HEK293 (cell line): ENCODE data around the gene SH3BP5.

Source experiments
- CTCF ChIA-PET: fragments of 350-600 bp; formaldehyde crosslinking; extraction: SDS; loops from one replicate; lab custom pipeline; 2021; ENCODE audit warnings: antibody characterized with exemption; lab: Yijun Ruan, JAX
- POLR2A ChIA-PET: fragments of 300-600 bp; formaldehyde crosslinking; extraction: SDS; loops from one replicate; lab custom pipeline; 2020; ENCODE audit warnings: antibody characterized with exemption, inconsistent platforms; lab: Yijun Ruan, JAX
- H3K27ac ChIP-seq: fragments of 200-500 bp; sonication (Bioruptor generic); 2 replicates; pipeline ENCODE4 v1.5.1; 2014; ENCODE audit warnings: low read depth, low read length, control low read depth, inconsistent platforms; ENCODE audit errors: extremely low read depth
- H3K36me3 ChIP-seq, 2 experiments: fragments of 200-500 bp in 1 of 2; sonication (Bioruptor generic) in 1 of 2; 1 replicate in 1 of 2; 2 replicates in 1 of 2; pipeline ENCODE4 v1.5.1; 2014 to 2017; ENCODE audit warnings: inconsistent platforms in 2 of 2, low read length in 2 of 2; ENCODE audit not compliant: control insufficient read depth in 2 of 2, insufficient read depth in 1 of 2
- H3K4me1 ChIP-seq: fragments of 200-500 bp; sonication (Bioruptor generic); 2 replicates; pipeline ENCODE4 v1.5.1; 2014; ENCODE audit warnings: mild to moderate bottlenecking, low read length, inconsistent platforms; ENCODE audit not compliant: control insufficient read depth, insufficient read depth
- H3K4me3 ChIP-seq: 2 replicates; pipeline ENCODE4 v1.5.1; 2011; ENCODE audit warnings: low read depth, mild to moderate bottlenecking, control low read depth, low read length, moderate library complexity
- H3K9me3 ChIP-seq: fragments of 200-500 bp; sonication (Bioruptor generic); 2 replicates; pipeline ENCODE4 v1.5.1; 2014; ENCODE audit warnings: low read depth, low read length, inconsistent platforms; ENCODE audit not compliant: control insufficient read depth, insufficient read depth
- BCL11B ChIP-seq: fragments of 450-650 bp; formaldehyde crosslinking; IDR thresholded peaks from 2 replicates; pipeline ENCODE4 v1.5.1; 2016; ENCODE audit warnings: low read depth, missing biosample characterization, missing genetic modification characterization
- GLIS1 ChIP-seq: fragments of 450-650 bp; formaldehyde crosslinking; IDR thresholded peaks from 2 replicates; pipeline ENCODE4 v1.5.1; 2016; ENCODE audit warnings: missing biosample characterization, missing genetic modification characterization
- KLF7 ChIP-seq: fragments of 450-650 bp; formaldehyde crosslinking; IDR thresholded peaks from 2 replicates; pipeline ENCODE4 v1.5.1; 2016; ENCODE audit warnings: missing biosample characterization, missing genetic modification characterization, borderline replicate concordance
- ZBTB1 ChIP-seq: fragments of 450-650 bp; formaldehyde crosslinking; IDR thresholded peaks from 2 replicates; pipeline ENCODE4 v1.5.1; 2016; ENCODE audit warnings: missing biosample characterization, missing genetic modification characterization
- ZBTB7A ChIP-seq: fragments of 450-650 bp; formaldehyde crosslinking; IDR thresholded peaks from 2 replicates; pipeline ENCODE4 v1.5.1; 2016; ENCODE audit warnings: low read depth, missing biosample characterization, missing genetic modification characterization
- ZNF132 ChIP-seq: fragments of 450-650 bp; formaldehyde crosslinking; IDR thresholded peaks from 2 replicates; pipeline ENCODE4 v1.5.1; 2017; ENCODE audit warnings: missing biosample characterization, missing genetic modification characterization, borderline replicate concordance
- ZNF560 ChIP-seq: fragments of 450-650 bp; formaldehyde crosslinking; IDR thresholded peaks from 2 replicates; pipeline ENCODE4 v1.5.1; 2017; ENCODE audit warnings: missing biosample characterization, missing genetic modification characterization, borderline replicate concordance
- ZNF629 ChIP-seq: fragments of 450-650 bp; formaldehyde crosslinking; IDR thresholded peaks from 2 replicates; pipeline ENCODE4 v1.5.1; 2017; ENCODE audit warnings: missing biosample characterization, missing genetic modification characterization
- TF ChIP-seq, protein P1 (sequence below): fragments of 450-650 bp; formaldehyde crosslinking; conservative IDR thresholded peaks from 2 replicates; pipeline ENCODE4 v1.5.1; 2016; ENCODE audit warnings: low read depth, missing biosample characterization, missing genetic modification characterization
- TF ChIP-seq, protein P2 (sequence below): fragments of 450-650 bp; formaldehyde crosslinking; IDR thresholded peaks from 2 replicates; pipeline ENCODE4 v1.5.1; 2016; ENCODE audit warnings: missing biosample characterization, missing genetic modification characterization
- TF ChIP-seq, protein P3 (sequence below): fragments of 450-650 bp; formaldehyde crosslinking; IDR thresholded peaks from 2 replicates; pipeline ENCODE4 v1.5.1; 2016; ENCODE audit warnings: missing biosample characterization, missing genetic modification characterization
- TF ChIP-seq, protein P4 (sequence below): fragments of 450-650 bp; IDR thresholded peaks from 2 replicates; pipeline ENCODE4 v1.5.1; 2018; ENCODE audit warnings: missing biosample characterization, missing genetic modification characterization
- TF ChIP-seq, protein P5 (sequence below): fragments of 450-650 bp; formaldehyde crosslinking; IDR thresholded peaks from 2 replicates; pipeline ENCODE4 v1.5.1; 2016; ENCODE audit warnings: missing biosample characterization, missing genetic modification characterization

SH3BP5 gene

DNA sequence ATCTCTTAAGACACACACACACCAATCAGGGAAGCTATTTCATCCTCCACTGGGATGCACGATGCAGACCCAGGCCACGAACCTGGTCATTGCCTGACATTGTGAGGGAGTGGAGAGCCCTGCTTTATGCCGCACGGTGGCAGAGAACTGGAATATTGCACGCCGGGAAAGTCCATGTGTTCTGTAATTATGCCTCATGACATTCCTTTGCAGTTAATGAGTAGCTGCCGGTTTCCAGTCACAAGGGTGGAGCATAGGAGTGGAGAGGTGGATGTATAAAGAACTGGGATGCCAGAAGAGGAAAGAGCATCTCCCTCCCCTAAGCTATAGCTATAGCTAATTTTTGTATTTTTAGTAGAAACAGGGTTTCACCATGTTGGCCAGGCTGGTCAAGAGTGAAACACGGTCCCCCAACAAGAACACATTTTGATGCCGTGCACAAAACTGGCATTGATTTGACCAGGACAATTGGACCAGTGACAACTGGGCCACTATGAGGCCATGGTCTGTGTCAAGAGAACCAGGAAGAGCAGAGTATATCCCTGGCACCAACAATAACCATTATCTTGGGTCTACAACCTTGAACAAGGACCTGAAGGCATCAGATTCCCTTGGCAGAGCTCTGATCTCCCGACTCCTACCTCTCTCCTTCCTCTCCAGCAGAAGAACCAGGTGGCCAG, 51.4 kb downstream of the SH3BP5 start:
- Histone ChIP-seq H3K27ac (no peak overlapping the region), H3K9me3 (no peaks in the 10 kb centered on the region), H3K36me3 (no peaks in the 10 kb centered on the region), H3K4me3 (no peak overlapping the region), H3K4me1 (peaks cover 4% of the 10 kb centered on the region; the same call in 1 of the 2 replicates)
- ChIA-PET CTCF (interaction anchor here (1.2 to 1.8 kb wide), 2 partner anchors 13 to 124 kb away, joined by 3 to 6 read pairs; no protein-coding TSS in a partner anchor), POLR2A (no interaction called here)
- TF ChIP-seq, protein P1, sequence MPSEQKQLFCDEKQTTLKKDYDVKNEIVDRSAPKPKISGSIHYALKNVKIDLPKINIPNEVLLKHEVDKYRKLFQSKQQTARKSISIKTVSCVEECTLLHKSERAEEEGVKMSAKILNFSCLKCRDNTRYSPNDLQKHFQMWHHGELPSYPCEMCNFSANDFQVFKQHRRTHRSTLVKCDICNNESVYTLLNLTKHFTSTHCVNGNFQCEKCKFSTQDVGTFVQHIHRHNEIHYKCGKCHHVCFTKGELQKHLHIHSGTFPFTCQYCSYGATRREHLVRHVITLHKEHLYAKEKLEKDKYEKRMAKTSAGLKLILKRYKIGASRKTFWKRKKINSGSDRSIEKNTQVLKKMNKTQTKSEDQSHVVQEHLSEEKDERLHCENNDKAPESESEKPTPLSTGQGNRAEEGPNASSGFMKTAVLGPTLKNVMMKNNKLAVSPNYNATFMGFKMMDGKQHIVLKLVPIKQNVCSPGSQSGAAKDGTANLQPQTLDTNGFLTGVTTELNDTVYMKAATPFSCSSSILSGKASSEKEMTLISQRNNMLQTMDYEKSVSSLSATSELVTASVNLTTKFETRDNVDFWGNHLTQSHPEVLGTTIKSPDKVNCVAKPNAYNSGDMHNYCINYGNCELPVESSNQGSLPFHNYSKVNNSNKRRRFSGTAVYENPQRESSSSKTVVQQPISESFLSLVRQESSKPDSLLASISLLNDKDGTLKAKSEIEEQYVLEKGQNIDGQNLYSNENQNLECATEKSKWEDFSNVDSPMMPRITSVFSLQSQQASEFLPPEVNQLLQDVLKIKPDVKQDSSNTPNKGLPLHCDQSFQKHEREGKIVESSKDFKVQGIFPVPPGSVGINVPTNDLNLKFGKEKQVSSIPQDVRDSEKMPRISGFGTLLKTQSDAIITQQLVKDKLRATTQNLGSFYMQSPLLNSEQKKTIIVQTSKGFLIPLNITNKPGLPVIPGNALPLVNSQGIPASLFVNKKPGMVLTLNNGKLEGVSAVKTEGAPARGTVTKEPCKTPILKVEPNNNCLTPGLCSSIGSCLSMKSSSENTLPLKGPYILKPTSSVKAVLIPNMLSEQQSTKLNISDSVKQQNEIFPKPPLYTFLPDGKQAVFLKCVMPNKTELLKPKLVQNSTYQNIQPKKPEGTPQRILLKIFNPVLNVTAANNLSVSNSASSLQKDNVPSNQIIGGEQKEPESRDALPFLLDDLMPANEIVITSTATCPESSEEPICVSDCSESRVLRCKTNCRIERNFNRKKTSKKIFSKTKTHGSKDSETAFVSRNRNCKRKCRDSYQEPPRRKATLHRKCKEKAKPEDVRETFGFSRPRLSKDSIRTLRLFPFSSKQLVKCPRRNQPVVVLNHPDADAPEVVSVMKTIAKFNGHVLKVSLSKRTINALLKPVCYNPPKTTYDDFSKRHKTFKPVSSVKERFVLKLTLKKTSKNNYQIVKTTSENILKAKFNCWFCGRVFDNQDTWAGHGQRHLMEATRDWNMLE (tag by site-specific recombination): no peak
- TF ChIP-seq GLIS1 (tag by site-specific recombination) (no peak), ZNF560 (tag by site-specific recombination) (no peak), BCL11B (tag by site-specific recombination) (no peak), ZNF629 (tag by site-specific recombination) (no peak)
- TF ChIP-seq, protein P2, sequence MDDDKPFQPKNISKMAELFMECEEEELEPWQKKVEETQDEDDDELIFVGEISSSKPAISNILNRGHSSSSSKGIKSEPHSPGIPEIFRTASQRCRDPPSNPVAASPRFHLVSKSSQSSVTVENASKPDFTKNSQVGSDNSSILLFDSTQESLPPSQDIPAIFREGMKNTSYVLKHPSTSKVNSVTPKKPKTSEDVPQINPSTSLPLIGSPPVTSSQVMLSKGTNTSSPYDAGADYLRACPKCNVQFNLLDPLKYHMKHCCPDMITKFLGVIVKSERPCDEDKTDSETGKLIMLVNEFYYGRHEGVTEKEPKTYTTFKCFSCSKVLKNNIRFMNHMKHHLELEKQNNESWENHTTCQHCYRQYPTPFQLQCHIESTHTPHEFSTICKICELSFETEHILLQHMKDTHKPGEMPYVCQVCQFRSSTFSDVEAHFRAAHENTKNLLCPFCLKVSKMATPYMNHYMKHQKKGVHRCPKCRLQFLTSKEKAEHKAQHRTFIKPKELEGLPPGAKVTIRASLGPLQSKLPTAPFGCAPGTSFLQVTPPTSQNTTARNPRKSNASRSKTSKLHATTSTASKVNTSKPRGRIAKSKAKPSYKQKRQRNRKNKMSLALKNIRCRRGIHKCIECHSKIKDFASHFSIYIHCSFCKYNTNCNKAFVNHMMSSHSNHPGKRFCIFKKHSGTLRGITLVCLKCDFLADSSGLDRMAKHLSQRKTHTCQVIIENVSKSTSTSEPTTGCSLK (tag by site-specific recombination): no peak

DNA sequence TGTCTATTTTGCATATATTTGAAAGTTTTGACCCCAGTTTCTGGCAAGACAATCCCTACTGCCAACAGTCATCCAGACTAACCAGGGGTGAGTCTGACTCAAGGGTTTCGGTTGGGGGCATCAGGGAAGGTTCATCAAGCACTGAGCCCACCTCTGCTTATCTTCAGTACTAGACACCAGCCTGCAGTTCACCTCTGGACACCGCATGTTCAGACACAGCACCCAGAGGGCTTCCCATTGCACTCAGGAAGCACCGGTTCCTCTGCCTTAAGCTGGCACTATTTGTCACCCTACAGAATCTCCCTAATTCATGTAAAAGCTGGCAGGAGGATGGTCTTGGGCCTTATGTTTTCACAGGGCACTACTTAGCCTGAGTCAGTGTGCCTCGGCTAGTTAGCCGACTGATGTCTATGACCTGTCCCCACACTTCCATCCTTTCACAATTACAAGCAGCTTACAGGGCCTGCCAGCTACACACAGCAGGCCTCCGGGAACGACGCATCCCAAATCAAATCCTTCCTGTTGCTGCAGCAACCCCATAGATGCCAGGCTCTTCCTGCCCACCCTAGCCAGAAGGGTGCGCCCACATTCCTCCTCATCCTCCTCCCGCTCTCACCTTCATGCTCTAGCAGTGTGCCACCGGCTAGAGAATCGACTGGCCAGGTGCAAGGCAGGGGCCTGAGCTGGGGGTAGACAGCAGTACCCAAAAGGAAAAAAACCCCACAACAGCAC, 52.5 kb downstream of the SH3BP5 start:
- ChIA-PET POLR2A (no interaction called here), CTCF (interaction anchor here (1.1 to 1.8 kb wide), 3 partner anchors 12 to 51 kb away, joined by 3 to 6 read pairs (median 5); no protein-coding TSS in a partner anchor)
- Histone ChIP-seq H3K4me3 (no peak overlapping the region), H3K27ac (no peak overlapping the region), H3K4me1 (peaks cover 3% of the 10 kb centered on the region; the same call in 1 of the 2 replicates), H3K9me3 (no peaks in the 10 kb centered on the region), H3K36me3 (no peaks in the 10 kb centered on the region)
- TF ChIP-seq, protein P3, sequence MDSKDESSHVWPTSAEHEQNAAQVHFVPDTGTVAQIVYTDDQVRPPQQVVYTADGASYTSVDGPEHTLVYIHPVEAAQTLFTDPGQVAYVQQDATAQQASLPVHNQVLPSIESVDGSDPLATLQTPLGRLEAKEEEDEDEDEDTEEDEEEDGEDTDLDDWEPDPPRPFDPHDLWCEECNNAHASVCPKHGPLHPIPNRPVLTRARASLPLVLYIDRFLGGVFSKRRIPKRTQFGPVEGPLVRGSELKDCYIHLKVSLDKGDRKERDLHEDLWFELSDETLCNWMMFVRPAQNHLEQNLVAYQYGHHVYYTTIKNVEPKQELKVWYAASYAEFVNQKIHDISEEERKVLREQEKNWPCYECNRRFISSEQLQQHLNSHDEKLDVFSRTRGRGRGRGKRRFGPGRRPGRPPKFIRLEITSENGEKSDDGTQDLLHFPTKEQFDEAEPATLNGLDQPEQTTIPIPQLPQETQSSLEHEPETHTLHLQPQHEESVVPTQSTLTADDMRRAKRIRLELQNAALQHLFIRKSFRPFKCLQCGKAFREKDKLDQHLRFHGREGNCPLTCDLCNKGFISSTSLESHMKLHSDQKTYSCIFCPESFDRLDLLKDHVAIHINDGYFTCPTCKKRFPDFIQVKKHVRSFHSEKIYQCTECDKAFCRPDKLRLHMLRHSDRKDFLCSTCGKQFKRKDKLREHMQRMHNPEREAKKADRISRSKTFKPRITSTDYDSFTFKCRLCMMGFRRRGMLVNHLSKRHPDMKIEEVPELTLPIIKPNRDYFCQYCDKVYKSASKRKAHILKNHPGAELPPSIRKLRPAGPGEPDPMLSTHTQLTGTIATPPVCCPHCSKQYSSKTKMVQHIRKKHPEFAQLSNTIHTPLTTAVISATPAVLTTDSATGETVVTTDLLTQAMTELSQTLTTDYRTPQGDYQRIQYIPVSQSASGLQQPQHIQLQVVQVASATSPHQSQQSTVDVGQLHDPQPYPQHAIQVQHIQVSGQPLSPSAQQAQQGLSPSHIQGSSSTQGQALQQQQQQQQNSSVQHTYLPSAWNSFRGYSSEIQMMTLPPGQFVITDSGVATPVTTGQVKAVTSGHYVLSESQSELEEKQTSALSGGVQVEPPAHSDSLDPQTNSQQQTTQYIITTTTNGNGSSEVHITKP: no peak
- TF ChIP-seq KLF7 (no peak), ZBTB7A (tag by site-specific recombination) (no peak), ZNF132 (tag by site-specific recombination) (no peak), ZBTB1 (tag by site-specific recombination) (no peak)
- TF ChIP-seq, protein P4, sequence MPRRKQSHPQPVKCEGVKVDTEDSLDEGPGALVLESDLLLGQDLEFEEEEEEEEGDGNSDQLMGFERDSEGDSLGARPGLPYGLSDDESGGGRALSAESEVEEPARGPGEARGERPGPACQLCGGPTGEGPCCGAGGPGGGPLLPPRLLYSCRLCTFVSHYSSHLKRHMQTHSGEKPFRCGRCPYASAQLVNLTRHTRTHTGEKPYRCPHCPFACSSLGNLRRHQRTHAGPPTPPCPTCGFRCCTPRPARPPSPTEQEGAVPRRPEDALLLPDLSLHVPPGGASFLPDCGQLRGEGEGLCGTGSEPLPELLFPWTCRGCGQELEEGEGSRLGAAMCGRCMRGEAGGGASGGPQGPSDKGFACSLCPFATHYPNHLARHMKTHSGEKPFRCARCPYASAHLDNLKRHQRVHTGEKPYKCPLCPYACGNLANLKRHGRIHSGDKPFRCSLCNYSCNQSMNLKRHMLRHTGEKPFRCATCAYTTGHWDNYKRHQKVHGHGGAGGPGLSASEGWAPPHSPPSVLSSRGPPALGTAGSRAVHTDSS (tag by site-specific recombination): no peak
- TF ChIP-seq, protein P5, sequence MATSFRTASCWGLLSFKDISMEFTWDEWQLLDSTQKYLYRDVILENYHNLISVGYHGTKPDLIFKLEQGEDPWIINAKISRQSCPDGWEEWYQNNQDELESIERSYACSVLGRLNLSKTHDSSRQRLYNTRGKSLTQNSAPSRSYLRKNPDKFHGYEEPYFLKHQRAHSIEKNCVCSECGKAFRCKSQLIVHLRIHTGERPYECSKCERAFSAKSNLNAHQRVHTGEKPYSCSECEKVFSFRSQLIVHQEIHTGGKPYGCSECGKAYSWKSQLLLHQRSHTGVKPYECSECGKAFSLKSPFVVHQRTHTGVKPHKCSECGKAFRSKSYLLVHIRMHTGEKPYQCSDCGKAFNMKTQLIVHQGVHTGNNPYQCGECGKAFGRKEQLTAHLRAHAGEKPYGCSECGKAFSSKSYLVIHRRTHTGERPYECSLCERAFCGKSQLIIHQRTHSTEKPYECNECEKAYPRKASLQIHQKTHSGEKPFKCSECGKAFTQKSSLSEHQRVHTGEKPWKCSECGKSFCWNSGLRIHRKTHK (tag by site-specific recombination): no peak
- TF ChIP-seq, protein P2 (tag by site-specific recombination): no peak
